HL-60 (cell line): ENCODE measurements around the gene DYNC1I1.

Experiments used
- DNase-seq, 2 experiments: peaks; one replicate each; pipeline ENCODE4 v3.0.0-alpha.2; 2010 to 2020; ENCODE audit warnings: low read depth in 1 of 2, low spot score in 1 of 2
- H3K27ac ChIP-seq: fragments of 250-450 bp; sonication (Bioruptor Pico); replicated peaks from 2 replicates; pipeline ENCODE4 v1.5.1; 2020; ENCODE audit warnings: mild to moderate bottlenecking, moderate library complexity
- H3K27me3 ChIP-seq: fragments of 250-450 bp; sonication (Bioruptor Pico); 2 replicates; pipeline ENCODE4 v1.5.1; 2021; ENCODE audit warnings: mild to moderate bottlenecking, moderate library complexity; ENCODE audit not compliant: insufficient read depth, poor library complexity, severe bottlenecking
- H3K4me3 ChIP-seq: replicated peaks from 2 replicates; pipeline ENCODE4 v1.5.1; 2011; ENCODE audit warnings: mild to moderate bottlenecking, control low read depth, low read length; ENCODE audit not compliant: insufficient read depth
- CTCF ChIP-seq: IDR thresholded peaks from one replicate; pipeline ENCODE4 v1.5.1; 2011; ENCODE audit warnings: low read length, control low read depth, inconsistent platforms; ENCODE audit not compliant: insufficient read depth
- GABPA ChIP-seq: IDR thresholded peaks from 2 replicates; pipeline ENCODE4 v1.6.1; 2012; ENCODE audit warnings: low read depth
- POLR2AphosphoS5 ChIP-seq: IDR thresholded peaks from 2 replicates; pipeline ENCODE4 v1.6.1; 2012; ENCODE audit warnings: low read depth
- REST ChIP-seq: IDR thresholded peaks from 2 replicates; pipeline ENCODE4 v1.6.1; 2012; ENCODE audit warnings: low read depth; ENCODE audit not compliant: insufficient replicate concordance
- SPI1 ChIP-seq: IDR thresholded peaks from 2 replicates; pipeline ENCODE4 v1.6.1; 2012; ENCODE audit warnings: low read depth, mild to moderate bottlenecking, borderline replicate concordance

DYNC1I1 gene

GRCh38 chr7:95784796-95785195 is 12.4 kb downstream of the DYNC1I1 start:
- Histone ChIP-seq H3K4me3 (no peak overlapping the region), H3K27ac (no peak overlapping the region), H3K27me3 (no peaks in the 10 kb centered on the region)
- DNase-seq = no peak
- no peak for TF ChIP-seq SPI1
- no peak for TF ChIP-seq GABPA
- TF ChIP-seq POLR2AphosphoS5 = no peak
- TF ChIP-seq CTCF = no peak
- no peak for TF ChIP-seq REST

- H3K4me3 ChIP-seq = no peak overlapping the region
- no peak for DNase-seq
- no peak for TF ChIP-seq CTCF
- TF ChIP-seq GABPA = no peak
- no peak for TF ChIP-seq SPI1
- TF ChIP-seq POLR2AphosphoS5 = no peak
- no peak for TF ChIP-seq REST
- H3K27me3 ChIP-seq = no peaks in the 10 kb centered on the region
- H3K27ac ChIP-seq = no peak overlapping the region
Measured at GRCh38 chr7:95788258-95788657, 15.9 kb downstream of the DYNC1I1 start.

- no peak for TF ChIP-seq POLR2AphosphoS5
- no peak for TF ChIP-seq REST
- no peak for TF ChIP-seq CTCF
- no peak for TF ChIP-seq GABPA
- TF ChIP-seq SPI1 = no peak
- DNase-seq = no peak
- no peak overlapping the region for H3K27ac ChIP-seq
Measured at GRCh38 chr7:95788884-95789283, 16.5 kb downstream of the DYNC1I1 start.

More at GRCh38 chr7:95788884-95789283, 16.5 kb downstream of the DYNC1I1 start:
- Histone ChIP-seq H3K4me3 (no peak overlapping the region), H3K27me3 (no peaks in the 10 kb centered on the region)
